Fibroblast of the conjunctiva (primary cell): ENCODE results near the gene DSTYK.
A peak's percentile ranks its signal among the peaks of the same experiment; 100 is the strongest.
"Not testable (repeated sequence)": the region's sequence is repeated elsewhere in the genome, so short reads cannot be mapped to it uniquely, and the experiment has no call there.

Source experiments
- DNase-seq: peaks from one replicate; pipeline ENCODE4 v3.0.0-alpha.2; 2010; ENCODE audit warnings: low read depth

The DSTYK gene

GRCh38 chr1:205170532-205171269 lies 40.8 kb downstream of the DSTYK start:
- DNase-seq, result no peak

- no peak for DNase-seq
Measured at GRCh38 chr1:205169248-205169647, 42.3 kb downstream of the DSTYK start.

- DNase-seq, result no peak
Measured at GRCh38 chr1:205168291-205168690, 43.2 kb downstream of the DSTYK start.

GRCh38 chr1:205162301-205162700 lies 49.2 kb downstream of the DSTYK start:
- no peak for DNase-seq

- no peak for DNase-seq
Measured at GRCh38 chr1:205161076-205161475, 50.4 kb downstream of the DSTYK start.

- DNase-seq, result no peak
Measured at GRCh38 chr1:205158048-205158616, 53.4 kb downstream of the DSTYK start.

- DNase-seq, result not testable (repeated sequence)
Measured at GRCh38 chr1:205155665-205156377, 55.7 kb downstream of the DSTYK start.

- no peak for DNase-seq
Measured at GRCh38 chr1:205152505-205152904, 59.0 kb downstream of the DSTYK start.

GRCh38 chr1:205150651-205151428 lies 60.7 kb downstream of the DSTYK start:
- DNase-seq, result no peak

GRCh38 chr1:205147191-205147835 lies 64.2 kb downstream of the DSTYK start:
- DNase-seq, result peak; percentile 13

- DNase-seq, result peak; percentile 18
Measured at GRCh38 chr1:205144751-205145150, 66.8 kb downstream of the DSTYK start.

- DNase-seq, result no peak
Measured at GRCh38 chr1:205144046-205144720, 67.3 kb downstream of the DSTYK start.

- DNase-seq, result no peak
Measured at GRCh38 chr1:205142102-205142469, 69.4 kb downstream of the DSTYK start.

- DNase-seq, result peak; percentile 82
Measured at GRCh38 chr1:205141236-205142101, 70.0 kb downstream of the DSTYK start.

- DNase-seq, result no peak
Measured at GRCh38 chr1:205140113-205140512, 71.4 kb downstream of the DSTYK start.

- DNase-seq, result no peak
Measured at GRCh38 chr1:205137901-205138300, 73.6 kb downstream of the DSTYK start.

- no peak for DNase-seq
Measured at GRCh38 chr1:205133287-205133686, 78.2 kb downstream of the DSTYK start.

- no peak for DNase-seq
Measured at GRCh38 chr1:205129447-205130029, 82.0 kb downstream of the DSTYK start.

GRCh38 chr1:205128050-205128449 lies 83.5 kb downstream of the DSTYK start:
- no peak for DNase-seq

- DNase-seq, result no peak
Measured at GRCh38 chr1:205127646-205128045, 83.9 kb downstream of the DSTYK start.
